Measurements from ENCODE around the gene STIM2.
"Not testable (repeated sequence)": the region's sequence is repeated elsewhere in the genome, so short reads cannot be mapped to it uniquely, and the experiment has no call there.

STIM2 gene

DNA sequence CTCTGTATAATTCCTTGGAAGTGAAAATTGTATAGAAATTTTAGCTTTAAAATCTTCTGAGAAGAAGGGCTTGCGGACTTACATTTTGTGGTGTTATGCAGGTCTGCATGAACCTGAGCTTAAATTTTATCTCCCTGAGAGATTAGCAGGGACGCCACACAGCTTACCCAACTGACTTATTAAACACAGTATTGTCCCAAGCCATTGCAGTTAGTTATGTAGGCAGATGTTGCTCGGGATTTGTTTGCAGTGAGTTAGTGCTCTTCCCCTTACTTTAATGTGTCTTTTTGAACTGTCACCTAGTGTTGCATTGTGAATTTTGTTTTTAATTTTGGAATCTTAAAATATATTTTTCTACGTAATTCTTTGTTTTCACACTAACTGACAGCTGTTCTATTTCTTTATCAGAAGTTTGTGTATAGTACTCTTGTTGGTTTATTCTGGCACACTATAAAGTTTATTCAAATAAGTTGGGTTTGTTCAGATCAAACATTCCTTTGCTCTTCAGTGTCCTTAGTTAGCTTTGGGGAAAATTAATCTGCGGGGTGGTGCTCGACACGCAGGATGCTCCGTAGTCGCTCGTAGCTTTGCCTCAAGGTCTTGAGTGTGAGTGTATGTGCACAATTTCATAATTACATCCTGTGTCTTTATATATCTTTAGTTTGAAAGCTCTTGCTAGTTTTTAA lies 145.4 kb downstream of the STIM2 start:
- no peak for DNase-seq

DNA sequence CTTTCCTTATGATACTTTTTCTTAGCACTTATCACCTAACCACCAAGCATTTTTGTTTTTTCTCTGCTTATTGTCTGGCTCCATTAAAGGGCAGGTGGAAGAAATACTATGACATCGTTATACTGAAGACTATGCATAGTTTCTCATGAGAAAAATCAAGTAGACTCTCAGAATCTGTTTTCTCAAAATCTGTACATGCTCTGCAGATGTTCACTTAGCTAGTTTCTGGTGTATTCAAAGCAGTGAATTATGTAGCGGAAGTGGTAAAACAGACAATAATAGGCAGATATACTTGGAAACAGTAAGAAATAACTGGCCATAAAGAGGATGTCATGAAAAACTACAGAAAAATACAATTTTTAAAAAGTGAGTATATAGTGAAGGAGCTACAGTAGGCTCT lies 146.0 kb downstream of the STIM2 start:
- no peak for DNase-seq

DNA sequence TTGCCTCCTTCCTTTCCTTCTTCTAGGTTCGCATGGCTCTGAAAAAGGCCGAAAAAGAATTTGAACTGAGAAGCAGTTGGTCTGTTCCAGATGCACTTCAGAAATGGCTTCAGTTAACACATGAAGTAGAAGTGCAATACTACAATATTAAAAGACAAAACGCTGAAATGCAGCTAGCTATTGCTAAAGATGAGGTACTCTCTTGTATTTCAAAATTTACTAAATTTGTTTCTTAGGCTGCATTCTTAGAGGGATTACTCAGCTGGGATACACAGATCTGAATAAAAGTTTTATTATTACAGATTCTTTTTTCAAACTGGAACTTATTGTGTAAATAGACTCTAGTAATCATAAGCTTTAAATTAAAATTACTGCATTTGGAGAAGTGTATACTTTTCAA lies 146.9 kb downstream of the STIM2 start:
- DNase-seq = peak; percentile 9

DNA sequence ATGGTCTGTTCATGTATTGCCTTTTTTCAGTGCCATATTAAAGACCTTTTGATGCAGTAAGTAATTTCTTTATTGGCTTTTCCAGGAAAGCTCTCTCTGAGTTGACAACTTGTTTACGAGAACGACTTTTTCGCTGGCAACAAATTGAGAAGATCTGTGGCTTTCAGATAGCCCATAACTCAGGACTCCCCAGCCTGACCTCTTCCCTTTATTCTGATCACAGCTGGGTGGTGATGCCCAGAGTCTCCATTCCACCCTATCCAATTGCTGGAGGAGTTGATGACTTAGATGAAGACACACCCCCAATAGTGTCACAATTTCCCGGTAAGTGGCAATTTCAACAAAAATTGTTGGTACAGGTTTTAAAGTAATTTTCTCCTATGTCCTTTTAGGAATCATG lies 148.0 kb downstream of the STIM2 start:
- no peak for DNase-seq

DNA sequence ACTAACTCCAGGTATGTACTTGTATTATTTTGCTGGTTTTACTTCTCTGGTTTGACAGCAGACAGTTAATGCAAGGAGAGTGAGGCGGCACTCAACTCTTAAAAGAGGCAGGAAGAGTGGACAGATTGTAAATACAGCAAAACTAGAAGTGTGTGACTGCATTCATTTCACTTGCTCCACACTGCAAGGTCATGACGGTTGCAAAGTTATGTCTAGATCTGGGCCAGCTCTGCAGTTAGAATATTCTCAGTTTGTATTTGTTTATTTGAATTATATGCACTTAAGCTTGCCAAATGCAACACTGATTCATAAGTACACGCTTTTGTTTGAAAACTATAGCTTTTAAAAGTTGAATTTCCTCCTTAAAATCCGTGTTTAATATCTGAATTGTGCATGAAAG lies 148.9 kb downstream of the STIM2 start:
- DNase-seq = no peak

DNA sequence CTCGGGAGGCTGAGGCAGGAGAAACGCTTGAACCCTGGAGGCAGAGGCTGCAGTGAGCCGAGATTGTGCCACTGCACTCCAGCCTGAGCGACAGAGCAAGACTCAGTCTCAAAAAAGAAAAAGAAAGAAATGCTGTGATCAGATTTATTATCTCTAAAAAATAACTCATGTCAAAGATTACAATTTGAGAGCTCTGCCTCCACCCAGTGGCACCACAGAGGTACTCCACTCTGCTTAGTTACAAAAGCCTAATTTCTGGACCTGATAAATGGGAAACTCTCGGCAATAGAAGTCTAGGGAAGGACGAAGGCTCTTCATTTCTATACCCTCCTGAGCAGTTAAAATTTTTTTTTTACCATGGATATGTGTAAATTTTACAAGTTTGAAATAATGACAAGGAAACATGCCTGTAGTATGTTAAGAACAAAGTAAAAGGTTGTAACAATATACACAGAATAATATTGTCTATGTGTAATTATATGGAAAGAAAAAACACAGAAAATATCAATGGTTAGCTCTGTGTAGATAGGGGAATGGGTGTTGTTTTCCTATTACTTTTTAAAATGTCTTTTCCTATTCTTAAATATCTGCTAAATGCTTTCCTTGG lies 149.8 kb downstream of the STIM2 start:
- peak; percentile 55 for DNase-seq

DNA sequence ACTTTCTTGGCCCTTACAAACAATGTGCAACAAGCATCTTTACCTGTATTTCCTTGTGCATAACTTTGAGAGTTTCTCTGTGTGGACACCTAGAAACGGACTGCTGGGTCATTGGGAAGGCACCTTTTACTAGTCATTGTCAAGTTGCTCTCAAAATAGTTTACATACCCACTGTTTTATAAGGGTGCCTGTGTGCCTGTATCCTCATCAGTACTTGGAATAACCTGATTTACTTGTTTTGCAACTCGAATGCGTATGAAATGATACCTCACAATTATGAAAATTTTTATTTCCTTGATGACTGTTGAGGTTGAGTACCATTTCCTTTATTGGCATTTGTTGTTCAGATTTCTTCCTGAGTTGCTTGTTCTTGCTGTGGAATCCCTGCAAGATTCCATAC lies 150.8 kb downstream of the STIM2 start:
- no peak for DNase-seq

DNA sequence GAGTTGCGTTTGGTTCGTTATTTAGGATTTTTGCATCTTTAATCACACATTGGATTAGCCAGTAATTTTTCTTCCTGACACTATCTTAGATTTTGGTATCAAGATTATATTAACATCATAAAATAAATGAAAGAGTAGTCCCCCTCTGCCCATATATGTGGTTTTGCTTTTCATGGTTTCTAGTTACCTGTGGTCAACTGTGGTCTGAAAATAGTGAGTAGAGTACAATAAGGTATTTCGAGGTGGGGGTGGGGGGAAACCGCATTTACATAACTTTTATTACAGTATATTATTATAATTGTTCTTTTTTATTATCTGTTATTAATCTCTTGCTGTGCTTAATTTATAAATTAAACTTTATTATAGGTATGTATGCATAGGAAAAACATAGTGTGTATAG lies 152.4 kb downstream of the STIM2 start:
- no peak for DNase-seq

DNA sequence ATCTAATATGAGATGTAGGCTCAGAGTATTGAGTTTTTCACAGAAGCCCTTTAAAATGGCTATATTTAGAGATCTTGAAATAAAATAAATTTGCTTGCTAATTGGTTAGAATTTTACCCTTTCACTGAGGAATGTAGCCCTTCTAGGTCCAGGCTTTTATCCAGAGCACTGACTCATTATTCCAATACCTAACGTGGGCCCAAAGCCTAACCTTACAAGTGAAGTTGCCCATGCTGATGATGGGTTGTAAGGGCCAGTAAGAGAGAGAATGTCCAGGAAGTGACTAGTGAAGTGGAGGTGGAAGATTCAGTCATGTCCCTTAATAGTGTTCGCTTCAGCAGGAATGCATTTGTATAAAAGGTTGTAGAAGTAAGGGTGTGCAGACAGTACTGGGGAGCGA lies 155.9 kb downstream of the STIM2 start:
- DNase-seq = no peak

DNA sequence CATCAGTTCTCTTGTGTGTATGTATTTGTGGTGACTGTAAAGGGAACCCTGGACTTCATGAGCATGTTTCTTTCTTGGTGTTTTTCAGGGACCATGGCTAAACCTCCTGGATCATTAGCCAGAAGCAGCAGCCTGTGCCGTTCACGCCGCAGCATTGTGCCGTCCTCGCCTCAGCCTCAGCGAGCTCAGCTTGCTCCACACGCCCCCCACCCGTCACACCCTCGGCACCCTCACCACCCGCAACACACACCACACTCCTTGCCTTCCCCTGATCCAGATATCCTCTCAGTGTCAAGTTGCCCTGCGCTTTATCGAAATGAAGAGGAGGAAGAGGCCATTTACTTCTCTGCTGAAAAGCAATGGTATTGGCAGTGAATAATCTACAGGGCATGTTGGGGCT lies 157.0 kb downstream of the STIM2 start:
- DNase-seq = no peak

DNA sequence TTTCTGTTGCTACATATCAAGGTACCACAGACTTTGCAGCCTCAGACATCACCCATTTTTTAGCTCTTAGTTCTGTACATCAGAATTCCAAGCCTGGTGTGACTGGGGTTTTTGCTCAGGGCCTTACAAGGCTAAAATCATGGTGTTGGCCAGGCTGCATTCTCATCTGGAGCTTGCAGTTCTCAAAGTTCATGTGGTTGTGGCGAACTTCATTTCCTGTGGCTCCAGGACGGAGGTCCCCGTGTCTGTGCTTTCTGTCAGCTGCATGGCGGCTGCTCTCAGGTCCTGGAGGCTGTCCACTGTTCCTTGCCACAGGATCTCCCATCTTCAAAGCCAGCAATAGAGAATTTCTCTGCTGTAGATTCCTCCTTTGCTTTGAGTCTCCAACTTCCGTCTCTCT lies 157.4 kb downstream of the STIM2 start:
- DNase-seq = no peak

DNA sequence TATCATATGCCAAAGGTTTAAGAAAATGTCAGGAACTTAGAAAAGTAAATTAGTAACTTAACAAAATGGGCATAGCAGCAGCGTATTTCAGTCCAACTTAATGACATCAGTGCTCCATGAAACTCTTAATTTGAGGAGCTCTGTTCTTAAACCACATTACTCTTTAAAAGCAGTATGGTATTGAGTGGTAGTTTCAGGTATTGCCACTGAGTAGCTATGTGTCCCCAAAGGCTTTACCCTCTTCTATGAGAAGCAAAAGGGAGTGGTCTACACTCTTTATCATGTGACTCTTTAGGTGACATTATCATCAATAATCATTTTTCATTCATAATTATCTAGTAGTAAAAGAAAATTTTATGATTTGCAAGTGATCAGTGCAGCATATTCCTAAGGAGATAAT lies 158.3 kb downstream of the STIM2 start:
- no peak for DNase-seq

DNA sequence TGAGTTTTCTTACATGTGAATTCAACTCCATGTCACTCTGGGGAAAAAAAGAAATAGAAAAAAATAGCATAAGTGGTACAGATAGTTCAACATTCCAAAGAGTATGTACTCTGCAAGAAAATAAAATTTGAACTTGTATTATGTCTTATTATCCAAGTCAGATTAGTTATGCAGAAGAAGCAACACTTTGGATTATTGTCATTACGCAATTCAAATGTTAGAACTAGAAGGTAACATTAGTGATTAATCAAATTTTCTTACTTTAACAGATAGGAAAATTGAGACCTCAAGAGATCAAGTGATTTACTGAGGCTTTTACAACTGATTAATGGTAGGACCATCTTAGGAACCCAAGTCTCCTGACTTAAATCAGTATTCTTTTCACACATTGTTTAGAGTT lies 159.1 kb downstream of the STIM2 start:
- no peak for DNase-seq

DNA sequence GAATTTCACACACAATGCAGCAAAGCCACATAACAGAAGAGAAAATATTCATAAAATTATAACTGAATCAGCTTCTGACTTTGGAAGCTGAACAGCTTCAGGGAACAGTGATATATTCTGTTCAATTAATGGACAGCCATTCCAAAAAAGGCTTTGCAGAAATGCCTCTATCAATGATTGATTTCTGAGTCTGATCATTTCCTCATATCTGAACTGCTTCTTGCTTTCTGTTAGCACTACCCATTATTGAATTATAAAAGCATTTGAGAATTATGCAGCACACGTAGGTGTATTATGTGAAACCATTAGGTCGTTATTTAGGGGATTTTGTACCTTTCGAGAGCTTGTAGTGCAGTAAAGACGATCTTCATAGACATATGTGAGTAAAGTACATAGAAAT lies 159.6 kb downstream of the STIM2 start:
- DNase-seq = no peak

DNA sequence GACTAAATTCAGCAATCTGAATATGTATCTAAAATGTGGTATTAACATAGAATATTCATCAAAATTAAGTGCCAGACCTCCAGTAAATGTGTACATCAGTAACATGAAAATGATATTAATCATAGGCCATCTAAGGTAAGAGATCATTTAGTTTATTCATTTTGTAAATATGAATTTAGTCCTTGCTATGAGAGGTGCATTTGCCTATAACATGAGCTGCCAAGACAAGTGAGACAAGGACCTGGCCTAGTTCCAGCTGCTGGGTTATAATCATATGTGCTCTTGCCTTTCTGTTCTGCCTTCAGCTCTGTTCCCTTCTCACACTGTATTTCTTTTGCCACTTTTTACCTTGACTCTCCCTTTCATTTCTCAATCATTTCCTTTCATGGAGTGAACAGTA lies 160.0 kb downstream of the STIM2 start:
- no peak for DNase-seq

DNA sequence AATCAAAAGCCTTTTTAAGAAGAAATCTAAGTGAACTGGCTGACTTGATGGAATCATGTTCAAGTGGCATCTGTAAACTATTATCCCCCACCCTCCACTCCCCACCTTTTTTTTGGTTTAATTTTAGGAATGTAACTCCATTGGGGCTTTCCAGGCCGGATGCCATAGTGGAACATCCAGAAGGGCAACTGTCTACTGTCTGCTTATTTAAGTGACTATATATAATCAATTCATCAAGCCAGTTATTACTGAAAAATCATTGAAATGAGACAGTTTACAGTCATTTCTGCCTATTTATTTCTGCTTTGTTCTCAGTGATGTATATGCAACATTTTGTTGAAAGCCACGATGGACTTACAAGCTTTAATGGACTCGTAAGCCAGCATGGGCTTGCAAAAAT lies 162.3 kb downstream of the STIM2 start:
- no peak for DNase-seq

DNA sequence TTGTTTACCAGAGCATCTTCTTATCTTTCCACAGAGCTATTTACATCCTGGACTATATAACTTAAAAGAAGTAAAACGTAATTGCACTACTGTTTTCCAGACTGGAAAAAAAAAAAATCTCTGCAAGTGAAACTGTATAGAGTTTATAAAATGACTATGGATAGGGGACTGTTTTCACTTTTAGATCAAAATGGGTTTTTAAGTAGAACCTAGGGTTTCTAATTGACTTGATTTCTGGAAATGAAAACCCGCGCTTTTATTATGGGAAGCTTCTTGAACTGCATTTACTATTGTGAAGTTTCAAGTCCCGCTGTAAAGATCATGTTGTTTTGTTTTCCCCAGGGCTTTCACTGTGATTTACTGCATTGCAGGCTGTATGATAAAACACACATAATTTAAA lies 162.7 kb downstream of the STIM2 start:
- no peak for DNase-seq

DNA sequence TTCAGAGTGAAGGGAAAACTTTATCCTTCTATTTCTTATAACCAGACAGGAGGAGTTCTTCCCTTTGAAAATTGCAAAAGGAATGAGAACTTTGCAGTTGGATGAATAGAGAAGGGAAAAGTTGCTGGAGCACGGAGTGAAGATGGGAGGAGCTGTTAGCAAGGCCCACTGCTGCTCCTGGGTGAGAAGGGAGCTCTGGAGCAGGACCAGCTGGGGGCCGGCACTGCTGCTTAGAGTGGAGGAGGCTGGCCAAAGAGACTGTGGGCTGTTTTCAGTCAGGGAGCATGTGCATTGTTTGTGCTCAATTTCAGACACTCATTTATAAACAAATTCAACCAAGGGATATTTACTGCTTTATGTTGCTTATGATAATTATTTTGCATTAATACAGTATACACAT lies 164.2 kb downstream of the STIM2 start:
- DNase-seq = no peak

DNA sequence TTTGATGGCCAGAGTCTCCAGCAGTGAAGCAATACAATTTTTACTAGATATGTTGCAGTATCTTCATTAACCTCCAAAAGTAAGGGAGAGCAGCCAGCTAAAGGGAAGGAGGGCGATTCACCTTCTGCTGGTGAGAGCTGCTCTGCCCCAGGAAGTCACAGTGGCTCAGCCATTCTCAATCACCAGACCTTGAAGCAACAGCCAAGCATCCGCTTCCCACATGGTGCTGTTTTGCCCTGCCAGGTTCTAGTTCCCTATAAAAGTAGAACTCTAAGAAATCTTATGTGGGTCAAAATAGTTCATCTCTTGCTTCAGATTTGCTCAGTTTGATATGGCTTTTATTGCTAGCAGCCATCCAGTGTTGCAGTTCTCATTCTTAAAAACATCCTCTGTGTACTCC lies 166.8 kb downstream of the STIM2 start:
- no peak for DNase-seq

DNA sequence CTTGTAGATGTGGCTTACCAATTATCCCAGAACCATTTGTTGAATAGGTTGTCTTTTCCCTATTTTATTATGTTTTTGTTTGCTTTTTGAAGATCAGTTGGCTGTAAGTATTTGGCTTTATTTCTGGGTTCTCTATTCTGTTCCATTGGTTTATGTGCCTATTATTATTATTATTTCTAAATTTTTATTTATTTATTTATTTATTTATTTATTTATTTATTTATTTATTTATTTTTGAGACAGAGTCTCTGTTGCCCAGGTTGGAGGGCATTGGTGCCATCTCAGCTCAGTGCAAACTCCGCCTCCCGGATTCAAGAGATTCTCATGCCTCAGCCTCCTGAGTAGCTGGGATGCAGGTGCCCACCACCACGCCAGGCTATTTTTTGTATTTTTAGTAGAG lies 174.5 kb downstream of the STIM2 start:
- DNase-seq = not testable (repeated sequence)

DNA sequence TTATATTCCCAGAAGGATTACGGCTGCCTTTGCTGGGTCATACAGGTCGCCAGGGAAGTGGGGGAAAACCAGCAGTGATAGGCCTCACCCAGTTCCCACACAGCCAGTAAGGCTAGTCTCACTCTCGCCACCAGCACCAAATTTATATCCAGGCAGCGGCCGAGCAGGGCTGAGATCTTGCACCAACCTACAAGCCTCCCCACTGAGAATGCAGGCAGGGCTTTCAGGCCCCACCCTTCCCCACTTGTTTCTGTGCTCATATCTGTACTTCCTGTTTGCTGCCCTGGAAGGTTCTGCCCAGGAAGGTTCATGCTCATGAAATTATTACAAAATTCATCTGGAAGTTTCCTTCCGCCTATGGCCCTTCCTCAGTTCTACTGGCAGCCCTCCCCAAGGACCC lies 179.7 kb downstream of the STIM2 start:
- DNase-seq = no peak

DNA sequence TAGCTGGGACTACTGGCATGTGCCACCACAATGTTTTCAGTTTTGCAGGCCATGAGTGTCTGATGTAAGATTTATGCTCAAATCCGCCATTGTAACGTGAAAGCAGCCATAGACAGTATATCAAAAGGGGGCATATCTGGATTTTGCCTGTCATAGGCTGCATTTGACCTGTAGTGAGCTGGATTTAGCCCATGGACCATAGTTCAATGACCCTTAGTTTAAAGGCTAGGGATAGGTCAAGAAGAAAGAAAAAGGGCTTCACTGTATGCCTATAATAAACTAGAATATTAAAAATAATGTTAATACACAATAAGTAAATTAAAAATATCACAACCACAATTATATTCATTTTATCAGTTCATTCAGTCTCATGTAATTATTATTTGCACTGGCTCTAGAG lies 181.8 kb downstream of the STIM2 start:
- no peak for DNase-seq

DNA sequence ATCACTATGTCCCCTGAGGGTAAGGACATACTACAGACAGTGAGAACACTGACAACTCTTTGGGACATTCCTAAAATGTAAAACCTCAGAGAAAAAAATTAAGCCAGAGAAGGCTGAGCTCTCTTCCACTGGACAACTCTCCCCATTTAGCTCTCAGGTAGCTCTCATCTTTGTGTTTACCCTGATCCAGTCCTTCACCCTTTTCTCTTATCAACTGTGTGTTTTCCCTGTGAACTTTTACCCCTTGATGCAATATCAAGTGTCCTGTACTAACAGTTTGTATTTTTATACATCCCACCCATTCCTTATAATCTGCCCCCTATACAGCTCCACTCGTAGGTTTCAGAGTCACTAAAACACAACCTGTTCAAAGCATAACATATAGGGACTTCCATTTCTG lies 182.6 kb downstream of the STIM2 start:
- no peak for DNase-seq

DNA sequence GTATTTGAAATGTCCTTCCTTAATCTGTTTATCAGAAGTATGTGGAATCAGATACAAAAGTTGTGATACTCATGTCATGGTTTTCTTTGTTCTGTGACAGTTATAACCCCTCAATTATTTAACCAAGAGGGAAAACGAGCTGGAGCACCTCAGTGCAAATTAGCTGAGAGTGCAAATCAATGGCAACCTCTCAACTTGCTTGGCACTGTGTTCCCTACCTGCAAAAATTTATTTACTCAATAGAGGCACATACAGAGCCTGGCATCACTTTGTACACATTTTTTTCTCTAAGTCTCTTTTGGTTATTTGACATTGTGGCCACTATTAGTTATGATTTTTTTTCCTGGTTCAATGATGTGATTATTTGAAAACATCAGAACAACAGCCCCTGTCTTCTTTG lies 186.2 kb downstream of the STIM2 start:
- DNase-seq = no peak

All from fibroblast of skin of abdomen (primary cell).